IPS-18c (cell line): Measurements from ENCODE around the gene DSP.

Source experiments
- H3K4me3 ChIP-seq: 2 replicates; pipeline ENCODE4 v1.7.0; 2013; ENCODE audit warnings: low read depth, mild to moderate bottlenecking, low read length, moderate library complexity; ENCODE audit not compliant: insufficient read depth
- H3K9me3 ChIP-seq: one replicate; pipeline ENCODE4 v1.6.1; 2013; ENCODE audit warnings: mild to moderate bottlenecking, low read length, moderate library complexity; ENCODE audit not compliant: control insufficient read depth, insufficient read depth

Gene DSP

GRCh38 chr6:7617801-7618764, 76.6 kb downstream of the DSP start:
- Histone ChIP-seq H3K9me3 (no peaks in the 10 kb centered on the region), H3K4me3 (no peak overlapping the region)

DNA sequence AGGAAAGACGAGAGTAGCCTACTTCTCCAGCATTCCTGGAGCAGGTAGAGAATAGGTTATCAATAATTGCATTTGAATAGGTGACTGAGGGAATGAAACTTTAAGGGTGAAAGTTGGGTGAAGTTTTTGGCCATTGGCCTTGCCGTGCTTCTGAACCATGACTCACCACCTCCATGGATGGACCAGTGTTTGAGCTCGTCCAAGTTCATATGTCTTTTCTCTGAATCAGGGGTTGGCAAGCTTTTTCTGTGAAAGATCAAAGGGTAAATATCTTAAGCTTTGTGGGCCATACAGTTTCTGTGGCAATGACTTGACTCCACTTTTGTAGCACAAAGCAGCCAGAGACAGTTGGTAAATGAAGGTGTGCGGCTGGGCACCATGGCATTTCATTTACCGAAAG, 80.3 kb downstream of the DSP start:
- Histone ChIP-seq H3K9me3 (no peaks in the 10 kb centered on the region), H3K4me3 (no peak overlapping the region)

DNA sequence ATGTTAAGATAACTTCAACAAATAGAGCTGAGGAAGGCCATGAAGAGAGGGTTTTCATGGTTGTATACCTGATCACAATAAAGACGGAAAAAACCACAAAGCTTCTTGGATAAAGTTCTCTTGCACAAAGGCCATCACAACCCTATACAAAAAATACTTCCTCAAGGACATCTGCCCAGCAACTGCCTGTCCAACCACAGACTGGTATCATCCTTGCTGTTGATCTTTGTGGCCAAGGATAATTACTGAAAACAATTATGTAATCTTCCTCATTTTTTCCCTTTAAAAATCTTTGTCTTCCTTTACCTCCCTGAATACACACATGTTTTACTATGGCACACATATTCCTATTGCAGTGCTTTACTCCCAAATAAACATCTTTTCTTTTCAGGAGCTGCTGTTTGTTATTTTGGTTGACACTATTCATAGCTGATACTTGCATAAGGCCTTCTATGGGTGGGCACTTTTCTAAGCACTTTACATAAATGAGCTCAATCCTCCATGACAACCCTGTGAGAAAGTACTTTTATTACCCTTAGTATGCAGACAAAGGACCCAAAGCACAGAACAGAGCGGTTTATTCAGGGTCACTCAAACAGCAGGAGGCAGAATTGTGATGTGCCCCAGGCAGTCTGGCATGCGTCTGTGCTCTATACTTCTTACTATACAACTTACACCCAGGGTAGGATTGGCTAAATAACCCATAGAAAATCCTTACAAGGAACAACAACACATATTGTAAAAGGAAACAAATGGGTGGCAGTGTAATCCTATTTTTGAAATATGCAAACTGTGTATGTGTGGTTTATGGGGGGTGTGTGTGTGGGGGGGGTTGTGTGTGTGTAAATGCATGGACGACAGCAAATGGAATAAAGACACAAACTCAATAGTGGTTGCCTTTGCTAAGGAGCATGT, 83.6 kb downstream of the DSP start:
- H3K9me3 ChIP-seq: no peaks in the 10 kb centered on the region
- H3K4me3 ChIP-seq: no peak overlapping the region

- no peaks in the 10 kb centered on the region for H3K9me3 ChIP-seq
- no peak overlapping the region for H3K4me3 ChIP-seq
These were observed 87.0 kb downstream of the DSP start for GRCh38 chr6:7628479-7628878.

- no peaks in the 10 kb centered on the region for H3K9me3 ChIP-seq
- H3K4me3 ChIP-seq: no peak overlapping the region
These were observed 87.4 kb downstream of the DSP start for GRCh38 chr6:7628909-7629308.

DNA sequence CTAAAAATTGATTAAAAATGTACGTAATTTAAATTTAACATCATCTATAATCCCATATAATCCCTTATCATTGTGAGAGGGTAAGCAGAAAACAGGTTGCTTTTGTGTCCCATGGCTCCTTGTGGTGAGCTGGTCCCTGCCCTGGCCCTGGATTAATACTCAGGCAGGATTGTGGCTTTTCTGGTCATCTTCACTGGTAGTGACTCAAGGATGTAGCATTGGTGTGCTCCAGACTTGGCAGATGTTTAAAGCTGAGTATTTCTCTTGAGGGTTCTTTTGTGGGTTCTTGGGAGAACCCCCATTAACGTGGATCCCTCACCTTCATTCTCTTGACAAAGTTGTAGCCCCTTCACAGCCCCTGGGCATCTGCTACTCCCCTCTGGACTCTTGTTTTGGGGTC, 87.8 kb downstream of the DSP start:
- Histone ChIP-seq H3K4me3 (no peak overlapping the region), H3K9me3 (no peaks in the 10 kb centered on the region)

- Histone ChIP-seq H3K4me3 (no peak overlapping the region), H3K9me3 (no peaks in the 10 kb centered on the region)
These were observed 89.3 kb downstream of the DSP start for GRCh38 chr6:7630792-7631191.

- no peak overlapping the region for H3K4me3 ChIP-seq
These were observed 90.0 kb downstream of the DSP start for GRCh38 chr6:7631466-7631865.

GRCh38 chr6:7632501-7633290, 91.2 kb downstream of the DSP start:
- H3K4me3 ChIP-seq: no peak overlapping the region
- H3K9me3 ChIP-seq: no peaks in the 10 kb centered on the region

More at GRCh38 chr6:7631466-7631865, 90.0 kb downstream of the DSP start:
- H3K9me3 ChIP-seq: no peaks in the 10 kb centered on the region

- H3K9me3 ChIP-seq: no peaks in the 10 kb centered on the region
- H3K4me3 ChIP-seq: no peak overlapping the region
These were observed 91.9 kb downstream of the DSP start for GRCh38 chr6:7633361-7633760.

DNA sequence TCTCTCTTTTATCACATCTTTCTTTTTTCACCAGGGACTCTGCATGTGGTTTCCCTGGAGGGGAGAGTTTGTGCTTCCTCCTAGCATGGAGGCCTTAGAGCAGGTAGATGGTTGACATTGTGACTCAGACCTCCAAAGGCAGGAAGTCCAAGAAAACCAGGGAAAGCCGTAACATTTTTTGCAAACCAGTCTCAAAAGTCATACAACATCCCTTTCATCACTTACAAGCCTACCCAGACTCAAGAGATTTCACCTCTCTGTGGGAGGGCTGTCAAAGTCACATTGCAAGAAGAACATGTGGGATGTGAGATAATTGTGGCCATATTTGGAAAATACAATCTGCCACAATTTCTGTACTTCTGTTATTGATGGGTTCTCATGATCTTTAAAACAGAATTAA, 94.7 kb downstream of the DSP start:
- H3K4me3 ChIP-seq: no peak overlapping the region
- H3K9me3 ChIP-seq: no peaks in the 10 kb centered on the region
